Right lobe of liver (tissue), 4 donors: ENCODE data around the gene PPM1K.

Source experiments
- CTCF ChIP-seq, 4 donors: fragments of 200-600 bp in 3 of 4; fragments of 450-650 bp in 1 of 4; IDR thresholded peaks; one replicate each; pipeline versions ENCODE4 v1.5.1 to v1.8.0; 2016 to 2022; ENCODE audit warnings: antibody characterized with exemption in 4 of 4, mild to moderate bottlenecking in 2 of 4
- POLR2A ChIP-seq: fragments of 450-650 bp; IDR thresholded peaks from one replicate; pipeline ENCODE4 v1.6.1; 2017; ENCODE audit warnings: antibody characterized with exemption, mild to moderate bottlenecking
- donor health status: DM: no; HTN: no; CAD: no.
- donor health status: DM: no; HTN: no; CAD: no.
- donor health status: DM: no; HTN: yes; CAD: no.

DNA sequence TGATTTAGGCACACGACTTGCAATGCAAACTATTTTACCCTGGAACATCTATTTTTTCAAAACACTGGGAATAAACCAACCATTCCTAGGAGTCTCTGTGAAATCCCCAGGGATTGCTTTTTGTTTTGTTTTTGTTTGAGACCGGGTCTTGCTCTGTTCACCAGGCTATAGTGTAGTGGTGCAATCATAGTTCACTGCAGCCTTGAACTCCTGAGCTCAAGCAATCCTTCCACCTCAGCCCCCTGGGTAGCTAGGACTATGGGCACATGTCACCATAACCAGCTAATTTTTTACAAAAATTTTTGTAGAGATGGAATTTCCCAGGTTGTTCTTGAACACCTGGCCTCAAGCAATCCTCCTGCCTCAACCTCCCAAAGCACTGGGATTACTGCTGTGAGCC is 37.8 kb downstream of the PPM1K start:
- TF ChIP-seq POLR2A, result no peak
- no peak for TF ChIP-seq CTCF (IDR thresholded peaks at IDR 0.05)
